ENCODE data around the gene OR51F2. TPM values are rescaled to one million over a fixed set of nuclear protein-coding genes. Genes with fewer than 3 reads are reported as not detected.

Gene OR51F2
- polyA plus RNA-seq, 1 donor from 2014 or later: not detected

GRCh38 chr11:4865855-4866254 lies 44.7 kb downstream of the OR51F2 start:
- Histone ChIP-seq H3K4me3 (ENCODE audit: low read length) (no peak overlapping the region), H3K27me3 (ENCODE audit: insufficient read depth, low read depth, low read length) (no peaks in the 10 kb centered on the region), H3K9me3 (ENCODE audit: low read length) (no peaks in the 10 kb centered on the region), H2AFZ (ENCODE audit: low read depth, low read length) (no peak overlapping the region), H3F3A (ENCODE audit: insufficient read depth, low read length, poor library complexity, severe bottlenecking) (no peaks in the 10 kb centered on the region), H3K27ac (ENCODE audit: low read length) (no peak overlapping the region), H3K9me2 (ENCODE audit: insufficient read depth, low read length) (no peaks in the 10 kb centered on the region), H3K4me2 (ENCODE audit: low read length) (no peak overlapping the region), H3K79me2 (replicated peaks; ENCODE audit: insufficient read depth, low read length) (no peaks in the 10 kb centered on the region), H4K20me1 (ENCODE audit: insufficient read depth) (no peaks in the 10 kb centered on the region), H3K9ac (ENCODE audit: low read length) (no peak overlapping the region), H3K36me3 (ENCODE audit: insufficient read depth, low read length) (no peaks in the 10 kb centered on the region)
- TF ChIP-seq RAD21 (conservative IDR thresholded peaks at IDR 0.05) (no peak), EP300 (conservative IDR thresholded peaks at IDR 0.05; ENCODE audit: poor library complexity, severe bottlenecking) (peak; percentile 69), POLR2AphosphoS5 (IDR thresholded peaks at IDR 0.05) (peak; percentile 67), TAF1 (IDR thresholded peaks at IDR 0.05; ENCODE audit: low read depth) (no peak), EZH2 (IDR thresholded peaks at IDR 0.05; ENCODE audit: borderline replicate concordance, insufficient read depth, low read length, poor library complexity, severe bottlenecking) (no peak), SMC3 (conservative IDR thresholded peaks at IDR 0.05; ENCODE audit: poor library complexity) (no peak), MXI1 (conservative IDR thresholded peaks at IDR 0.05; ENCODE audit: poor library complexity, severe bottlenecking) (no peak), CTCF (IDR thresholded peaks at IDR 0.05; ENCODE audit: poor library complexity, severe bottlenecking) (no peak)
- TF ChIP-seq, protein P1, sequence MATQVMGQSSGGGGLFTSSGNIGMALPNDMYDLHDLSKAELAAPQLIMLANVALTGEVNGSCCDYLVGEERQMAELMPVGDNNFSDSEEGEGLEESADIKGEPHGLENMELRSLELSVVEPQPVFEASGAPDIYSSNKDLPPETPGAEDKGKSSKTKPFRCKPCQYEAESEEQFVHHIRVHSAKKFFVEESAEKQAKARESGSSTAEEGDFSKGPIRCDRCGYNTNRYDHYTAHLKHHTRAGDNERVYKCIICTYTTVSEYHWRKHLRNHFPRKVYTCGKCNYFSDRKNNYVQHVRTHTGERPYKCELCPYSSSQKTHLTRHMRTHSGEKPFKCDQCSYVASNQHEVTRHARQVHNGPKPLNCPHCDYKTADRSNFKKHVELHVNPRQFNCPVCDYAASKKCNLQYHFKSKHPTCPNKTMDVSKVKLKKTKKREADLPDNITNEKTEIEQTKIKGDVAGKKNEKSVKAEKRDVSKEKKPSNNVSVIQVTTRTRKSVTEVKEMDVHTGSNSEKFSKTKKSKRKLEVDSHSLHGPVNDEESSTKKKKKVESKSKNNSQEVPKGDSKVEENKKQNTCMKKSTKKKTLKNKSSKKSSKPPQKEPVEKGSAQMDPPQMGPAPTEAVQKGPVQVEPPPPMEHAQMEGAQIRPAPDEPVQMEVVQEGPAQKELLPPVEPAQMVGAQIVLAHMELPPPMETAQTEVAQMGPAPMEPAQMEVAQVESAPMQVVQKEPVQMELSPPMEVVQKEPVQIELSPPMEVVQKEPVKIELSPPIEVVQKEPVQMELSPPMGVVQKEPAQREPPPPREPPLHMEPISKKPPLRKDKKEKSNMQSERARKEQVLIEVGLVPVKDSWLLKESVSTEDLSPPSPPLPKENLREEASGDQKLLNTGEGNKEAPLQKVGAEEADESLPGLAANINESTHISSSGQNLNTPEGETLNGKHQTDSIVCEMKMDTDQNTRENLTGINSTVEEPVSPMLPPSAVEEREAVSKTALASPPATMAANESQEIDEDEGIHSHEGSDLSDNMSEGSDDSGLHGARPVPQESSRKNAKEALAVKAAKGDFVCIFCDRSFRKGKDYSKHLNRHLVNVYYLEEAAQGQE (IDR thresholded peaks at IDR 0.05; ENCODE audit: borderline replicate concordance): no peak

Other genes with a start within 250 kb of the OR51F2 start
- not detected in 2 replicates for gene OR52I2, start 239.6 kb upstream of the OR51F2 start, polyA plus RNA-seq
- gene OR52I1, start 227.3 kb upstream of the OR51F2 start, polyA plus RNA-seq: not detected in 2 replicates
- 14.7 and 15.3 TPM in 2 replicates for gene TRIM68, start 213.1 kb upstream of the OR51F2 start, polyA plus RNA-seq
- not detected in 2 replicates for gene OR51D1, start 183.8 kb upstream of the OR51F2 start, polyA plus RNA-seq
- not detected in 2 replicates for gene OR51E1, start 177.3 kb upstream of the OR51F2 start, polyA plus RNA-seq
- not detected in 2 replicates for gene OR51E2, start 123.5 kb upstream of the OR51F2 start, polyA plus RNA-seq
- not detected in 2 replicates for gene MMP26, start 116.5 kb upstream of the OR51F2 start, polyA plus RNA-seq
- not detected in 2 replicates for gene OR51F1, start 51.4 kb upstream of the OR51F2 start, polyA plus RNA-seq
- not detected in 2 replicates for gene OR52R1, start 16.9 kb upstream of the OR51F2 start, polyA plus RNA-seq
- not detected in 2 replicates for gene OR51S1, start 27.9 kb downstream of the OR51F2 start, polyA plus RNA-seq
- not detected in 2 replicates for gene OR51T1, start 60.6 kb downstream of the OR51F2 start, polyA plus RNA-seq
- gene OR51A7, start 82.5 kb downstream of the OR51F2 start, polyA plus RNA-seq: not detected in 2 replicates
- not detected in 2 replicates for gene OR51G2, start 98.0 kb downstream of the OR51F2 start, polyA plus RNA-seq
- gene OR51G1, start 103.0 kb downstream of the OR51F2 start, polyA plus RNA-seq: not detected in 2 replicates
- gene OR51A4, start 126.3 kb downstream of the OR51F2 start, polyA plus RNA-seq: not detected in 2 replicates
- gene OR51A2, start 134.4 kb downstream of the OR51F2 start, polyA plus RNA-seq: not detected in 2 replicates
- gene OR51L1, start 173.5 kb downstream of the OR51F2 start, polyA plus RNA-seq: not detected in 2 replicates
- not detected in 2 replicates for gene OR52J3, start 225.2 kb downstream of the OR51F2 start, polyA plus RNA-seq
- gene OR52E2, start 238.3 kb downstream of the OR51F2 start, polyA plus RNA-seq: not detected in 2 replicates
- not detected in 2 replicates for gene OR52E1, start 248.3 kb downstream of the OR51F2 start, polyA plus RNA-seq